ENCODE data around the gene KRT34. TPM values are rescaled to one million over a fixed set of nuclear protein-coding genes. Genes with fewer than 3 reads are reported as not detected.

KRT34 gene
- total and polyA plus RNA-seq, 2 experiments from 2014 or later = not detected

GRCh38 chr17:41417576-41418015 lies 35.5 kb upstream of the KRT34 start:
- peaks cover 21% of the 10 kb centered on the region for H3K4me1 Mint-ChIP-seq
- H4K20me1 ChIP-seq (replicated peaks; ENCODE audit: insufficient read depth) = no peaks in the 10 kb centered on the region
- H2AFZ ChIP-seq = peak overlapping the region; percentile 86; the same call in 1 of the 2 replicates
- peaks cover 11% of the 10 kb centered on the region for H3K9me2 ChIP-seq (ENCODE audit: insufficient read depth)
- DNase-seq (ENCODE audit: low spot score) (peak; percentile 79), ATAC-seq (peak; percentile 98)
- H3K4me2 ChIP-seq = no peak overlapping the region
- no peaks in the 10 kb centered on the region for H3K27me3 Mint-ChIP-seq (ENCODE audit: insufficient read depth, low read depth, poor library complexity)
- no peak for TF ChIP-seq ZNF114 (CRISPR knock-in tag; IDR thresholded peaks at IDR 0.05)
- TF ChIP-seq CREB1 (CRISPR knock-in tag; IDR thresholded peaks at IDR 0.05; ENCODE audit: low read depth) = no peak
- TF ChIP-seq STAT1 (IDR thresholded peaks at IDR 0.05; ENCODE audit: unreplicated experiment) = no peak
- TF ChIP-seq CTCF (conservative IDR thresholded peaks at IDR 0.05; ENCODE audit: low read depth in 2 of 2) = peak; percentile 67 to 76
- peak; percentile 22; the same call in 1 of the 2 replicates for TF ChIP-seq ZNF462 (CRISPR knock-in tag; IDR thresholded peaks at IDR 0.05)
- no peak for TF ChIP-seq POLR2AphosphoS5 (IDR thresholded peaks at IDR 0.05; ENCODE audit: low read depth)
- no peak for TF ChIP-seq NANOG (IDR thresholded peaks at IDR 0.05; ENCODE audit: borderline replicate concordance)
- no peak overlapping the region for H3K27ac ChIP-seq (ENCODE audit: low read depth)
- H3K27me3 ChIP-seq (ENCODE audit: insufficient read depth) = no peaks in the 10 kb centered on the region
- H3K9me3 Mint-ChIP-seq = no peaks in the 10 kb centered on the region
- no peak overlapping the region for H3K4me3 Mint-ChIP-seq
- peaks cover 7% of the 10 kb centered on the region; the same call in 1 of the 2 replicates for H3K4me1 ChIP-seq (ENCODE audit: insufficient read depth)
- H3K27ac Mint-ChIP-seq = no peak overlapping the region
- H3F3A ChIP-seq (replicated peaks; ENCODE audit: low read depth) = no peaks in the 10 kb centered on the region
- H3K4me3 ChIP-seq = no peak overlapping the region
- H3K36me3 Mint-ChIP-seq (ENCODE audit: low read depth) = no peaks in the 10 kb centered on the region
- no peaks in the 10 kb centered on the region for H3K36me3 ChIP-seq (ENCODE audit: insufficient read depth)
- H3K79me2 ChIP-seq (replicated peaks; ENCODE audit: insufficient read depth) = no peaks in the 10 kb centered on the region
